WTC11 (cell line): ENCODE results near the gene IPO11. TPM values are rescaled to one million over a fixed set of nuclear protein-coding genes. Genes with fewer than 3 reads are reported as not detected.

Experiments
- ATAC-seq: fragments of 200-7000 bp; cut with Tn5 transposase; 2 replicates; pipeline ENCODE4 v1.10.0; 2021; ENCODE audit warnings: mild to moderate bottlenecking, moderate library complexity
- CTCF ChIA-PET: fragments of 300-600 bp; sonication (Branson Sonifier 250); formaldehyde crosslinking; loops from one replicate; lab custom pipeline; 2021; ENCODE audit warnings: antibody characterized with exemption; lab: Charles Lee
- POLR2A ChIA-PET: fragments of 350-600 bp; sonication (Branson Sonifier 250); formaldehyde crosslinking; loops from one replicate; lab custom pipeline; 2021; ENCODE audit warnings: antibody characterized with exemption; lab: Charles Lee
- DNase-seq: peaks from one replicate; pipeline ENCODE4 v3.0.0; 2021; ENCODE audit warnings: low spot score
- H3K27ac Mint-ChIP-seq: 2 replicates; pipeline ENCODE4 v1.8.0; 2021; ENCODE audit warnings: mixed read lengths
- H3K27me3 Mint-ChIP-seq: 2 replicates; pipeline ENCODE4 v1.8.0; 2021; ENCODE audit warnings: low read depth, mild to moderate bottlenecking, moderate library complexity, mixed read lengths
- H3K36me3 Mint-ChIP-seq: 2 replicates; pipeline ENCODE4 v1.8.0; 2021; ENCODE audit warnings: mixed read lengths
- H3K4me1 Mint-ChIP-seq: 2 replicates; pipeline ENCODE4 v1.8.0; 2022; ENCODE audit warnings: mixed read lengths
- H3K4me3 Mint-ChIP-seq: 2 replicates; pipeline ENCODE4 v1.8.0; 2021; ENCODE audit warnings: mild to moderate bottlenecking, moderate library complexity, mixed read lengths
- H3K9me3 Mint-ChIP-seq: 2 replicates; pipeline ENCODE4 v1.8.0; 2021; ENCODE audit warnings: mixed read lengths
- ATF1 ChIP-seq: sonication (generic); formaldehyde crosslinking; IDR thresholded peaks from 2 replicates; pipeline ENCODE4 v1.8.1; 2023; ENCODE audit warnings: mild to moderate bottlenecking, moderate library complexity, missing genetic modification reagents
- ELF4 ChIP-seq: sonication (generic); formaldehyde crosslinking; IDR thresholded peaks from 2 replicates; pipeline ENCODE4 v1.8.1; 2022; ENCODE audit warnings: low read depth, mild to moderate bottlenecking, moderate library complexity, missing genetic modification reagents
- ESRRA ChIP-seq: sonication (generic); formaldehyde crosslinking; IDR thresholded peaks from 2 replicates; pipeline ENCODE4 v1.8.1; 2022; ENCODE audit warnings: mild to moderate bottlenecking, missing genetic modification reagents, borderline replicate concordance
- GRHL2 ChIP-seq: fragments of 250-450 bp; sonication (Bioruptor Pico); IDR thresholded peaks from 2 replicates; pipeline ENCODE4 v1.8.0; 2022; ENCODE audit warnings: mild to moderate bottlenecking, moderate library complexity; ENCODE audit not compliant: insufficient replicate concordance, severe bottlenecking
- GTF2I ChIP-seq: fragments of 250-450 bp; sonication (Bioruptor Pico); conservative IDR thresholded peaks from 2 replicates; pipeline ENCODE4 v1.4.0; 2021; ENCODE audit warnings: mild to moderate bottlenecking
- MYBL2 ChIP-seq: sonication (generic); formaldehyde crosslinking; IDR thresholded peaks from 2 replicates; pipeline ENCODE4 v1.8.1; 2023; ENCODE audit warnings: mild to moderate bottlenecking, moderate library complexity, missing genetic modification reagents
- SMAD4 ChIP-seq: sonication (generic); formaldehyde crosslinking; IDR thresholded peaks from 2 replicates; pipeline ENCODE4 v1.8.0; 2022; ENCODE audit warnings: mild to moderate bottlenecking, missing genetic modification reagents
- TCF7 ChIP-seq: sonication (generic); formaldehyde crosslinking; IDR thresholded peaks from 2 replicates; pipeline ENCODE4 v1.8.0; 2022; ENCODE audit warnings: mild to moderate bottlenecking, low read depth, missing genetic modification reagents, moderate library complexity
- TEAD4 ChIP-seq: sonication (generic); formaldehyde crosslinking; IDR thresholded peaks from 2 replicates; pipeline ENCODE4 v1.8.0; 2022; ENCODE audit warnings: mild to moderate bottlenecking, missing genetic modification reagents
- ZNF219 ChIP-seq: sonication (generic); formaldehyde crosslinking; IDR thresholded peaks from 2 replicates; pipeline ENCODE4 v1.8.0; 2023; ENCODE audit warnings: missing genetic modification reagents, mild to moderate bottlenecking, borderline replicate concordance
- ZNF232 ChIP-seq: sonication (generic); formaldehyde crosslinking; IDR thresholded peaks from 2 replicates; pipeline ENCODE4 v1.8.0; 2022; ENCODE audit warnings: mild to moderate bottlenecking, missing genetic modification reagents
- total RNA-seq: library from RNA; stranded (reverse); gene quantifications from 3 replicates; pipeline ENCODE4 v1.2.3, GENCODE V29; 2021
- TF ChIP-seq, protein P1 (sequence below): sonication (generic); formaldehyde crosslinking; conservative IDR thresholded peaks from 2 replicates; pipeline ENCODE4 v1.8.1; 2022; ENCODE audit warnings: mild to moderate bottlenecking, missing genetic modification reagents
- TF ChIP-seq, protein P2 (sequence below): sonication (generic); formaldehyde crosslinking; conservative IDR thresholded peaks from 2 replicates; pipeline ENCODE4 v1.8.1; 2023; ENCODE audit warnings: mild to moderate bottlenecking, low read depth, missing genetic modification reagents, moderate library complexity
- TF ChIP-seq, protein P3 (sequence below): sonication (generic); formaldehyde crosslinking; IDR thresholded peaks from 2 replicates; pipeline ENCODE4 v1.8.0; 2023; ENCODE audit warnings: missing genetic modification reagents, mild to moderate bottlenecking, borderline replicate concordance

The IPO11 gene
- total RNA-seq, 1 experiment from 2014 or later: 61.9 TPM

DNA sequence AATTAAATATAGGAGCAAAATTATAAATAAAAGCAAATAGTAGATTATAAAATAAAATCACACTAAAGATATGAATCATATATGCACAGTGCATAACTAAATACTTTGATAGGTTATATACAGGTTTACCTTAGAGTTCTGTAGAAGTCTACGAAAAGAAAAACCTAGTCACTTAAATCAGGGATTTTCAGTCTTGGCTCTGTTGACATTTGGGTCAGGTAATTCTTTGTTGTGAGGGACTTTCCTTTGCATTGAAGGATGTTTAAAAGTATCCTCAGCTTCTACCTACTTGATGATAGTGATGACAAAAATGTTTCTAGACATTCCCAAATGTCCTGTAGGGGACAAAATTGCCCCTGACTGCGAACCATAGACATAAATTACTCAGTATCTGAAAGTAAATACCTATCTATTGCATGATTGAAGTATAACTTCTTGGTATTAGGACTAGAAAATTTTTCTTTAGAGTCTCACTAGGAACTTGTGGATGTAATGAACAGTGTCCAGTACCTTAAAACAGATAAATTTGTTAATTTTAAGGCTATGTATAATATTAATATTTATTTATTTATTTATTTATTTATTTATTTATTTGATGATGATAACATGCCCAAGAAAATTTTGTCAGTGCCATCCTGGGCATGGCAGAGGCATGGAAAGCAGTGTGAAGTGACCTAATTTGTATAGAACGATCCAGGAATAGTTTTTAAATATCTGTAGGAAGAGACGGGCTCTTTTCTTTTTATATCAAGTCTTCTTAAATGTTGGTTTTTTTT lies 122.1 kb downstream of the IPO11 start:
- TF ChIP-seq, protein P1, sequence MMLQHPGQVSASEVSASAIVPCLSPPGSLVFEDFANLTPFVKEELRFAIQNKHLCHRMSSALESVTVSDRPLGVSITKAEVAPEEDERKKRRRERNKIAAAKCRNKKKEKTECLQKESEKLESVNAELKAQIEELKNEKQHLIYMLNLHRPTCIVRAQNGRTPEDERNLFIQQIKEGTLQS (CRISPR knock-in tag): no peak
- TF ChIP-seq ATF1 (CRISPR knock-in tag): no peak
- no peak for TF ChIP-seq TCF7
- no peak for TF ChIP-seq ZNF232 (CRISPR knock-in tag)
- TF ChIP-seq, all 79 proteins: peak for 0
- Mint-ChIP-seq H3K4me3 (no peak overlapping the region), H3K27ac (no peak overlapping the region), H3K4me1 (peaks cover 2% of the 10 kb centered on the region; the same call in 1 of the 2 replicates), H3K9me3 (no peaks in the 10 kb centered on the region), H3K36me3 (peaks cover 15% of the 10 kb centered on the region), H3K27me3 (no peaks in the 10 kb centered on the region)
- ChIA-PET POLR2A (no interaction called here), CTCF (no interaction called here)
- no peak for ATAC-seq
- DNase-seq: no peak

DNA sequence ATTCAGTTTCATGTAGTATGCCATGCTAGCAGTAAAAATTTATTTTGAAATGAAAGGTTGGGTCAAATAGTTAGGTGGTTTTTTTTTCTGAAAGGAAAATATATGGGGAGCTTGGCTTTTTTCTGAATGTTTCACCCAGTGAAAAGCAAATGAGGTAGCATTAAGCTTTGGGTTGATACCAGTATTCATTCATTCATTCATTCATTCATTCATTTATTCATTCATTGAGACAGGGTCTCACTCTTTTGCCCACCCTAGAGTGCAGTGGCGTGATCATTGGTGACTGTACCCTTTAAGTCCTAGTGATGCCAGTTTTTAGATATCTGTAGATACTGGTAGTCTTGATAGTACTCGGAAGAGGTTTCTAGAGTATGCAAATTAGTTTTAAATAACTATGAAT lies 123.7 kb downstream of the IPO11 start:
- Mint-ChIP-seq H3K4me1 (peaks cover 2% of the 10 kb centered on the region; the same call in 1 of the 2 replicates), H3K27me3 (no peaks in the 10 kb centered on the region), H3K27ac (no peak overlapping the region), H3K9me3 (no peaks in the 10 kb centered on the region), H3K36me3 (peaks cover 12% of the 10 kb centered on the region), H3K4me3 (no peak overlapping the region)
- DNase-seq: no peak
- no peak for ATAC-seq
- ChIA-PET POLR2A (no interaction called here), CTCF (no interaction called here)
- TF ChIP-seq, protein P2, sequence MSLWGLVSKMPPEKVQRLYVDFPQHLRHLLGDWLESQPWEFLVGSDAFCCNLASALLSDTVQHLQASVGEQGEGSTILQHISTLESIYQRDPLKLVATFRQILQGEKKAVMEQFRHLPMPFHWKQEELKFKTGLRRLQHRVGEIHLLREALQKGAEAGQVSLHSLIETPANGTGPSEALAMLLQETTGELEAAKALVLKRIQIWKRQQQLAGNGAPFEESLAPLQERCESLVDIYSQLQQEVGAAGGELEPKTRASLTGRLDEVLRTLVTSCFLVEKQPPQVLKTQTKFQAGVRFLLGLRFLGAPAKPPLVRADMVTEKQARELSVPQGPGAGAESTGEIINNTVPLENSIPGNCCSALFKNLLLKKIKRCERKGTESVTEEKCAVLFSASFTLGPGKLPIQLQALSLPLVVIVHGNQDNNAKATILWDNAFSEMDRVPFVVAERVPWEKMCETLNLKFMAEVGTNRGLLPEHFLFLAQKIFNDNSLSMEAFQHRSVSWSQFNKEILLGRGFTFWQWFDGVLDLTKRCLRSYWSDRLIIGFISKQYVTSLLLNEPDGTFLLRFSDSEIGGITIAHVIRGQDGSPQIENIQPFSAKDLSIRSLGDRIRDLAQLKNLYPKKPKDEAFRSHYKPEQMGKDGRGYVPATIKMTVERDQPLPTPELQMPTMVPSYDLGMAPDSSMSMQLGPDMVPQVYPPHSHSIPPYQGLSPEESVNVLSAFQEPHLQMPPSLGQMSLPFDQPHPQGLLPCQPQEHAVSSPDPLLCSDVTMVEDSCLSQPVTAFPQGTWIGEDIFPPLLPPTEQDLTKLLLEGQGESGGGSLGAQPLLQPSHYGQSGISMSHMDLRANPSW (CRISPR knock-in tag): no peak
- TF ChIP-seq GRHL2 (CRISPR knock-in tag) (no peak), MYBL2 (no peak)

DNA sequence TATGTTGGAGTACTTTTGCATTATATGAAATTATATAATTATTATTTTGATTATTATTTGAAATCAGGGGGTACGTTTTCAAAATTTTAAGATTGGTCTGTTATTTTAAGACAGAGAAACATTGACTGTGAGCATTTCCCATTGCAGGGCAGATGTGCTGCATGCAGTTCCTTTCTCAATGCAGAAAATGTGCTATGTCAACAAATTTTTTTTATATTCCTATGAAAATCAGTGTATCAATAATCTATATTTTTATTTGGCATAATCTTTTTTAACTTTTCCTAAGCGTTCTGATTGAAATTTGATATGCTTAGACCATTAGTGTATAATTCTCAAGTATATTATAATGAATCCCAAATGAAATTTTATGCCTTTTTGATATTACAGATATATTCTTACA lies 124.2 kb downstream of the IPO11 start:
- Mint-ChIP-seq H3K9me3 (no peaks in the 10 kb centered on the region), H3K27ac (no peak overlapping the region), H3K4me3 (no peak overlapping the region), H3K4me1 (peaks cover 2% of the 10 kb centered on the region; the same call in 1 of the 2 replicates), H3K27me3 (no peaks in the 10 kb centered on the region), H3K36me3 (peaks cover 7% of the 10 kb centered on the region)
- TF ChIP-seq, protein P3, sequence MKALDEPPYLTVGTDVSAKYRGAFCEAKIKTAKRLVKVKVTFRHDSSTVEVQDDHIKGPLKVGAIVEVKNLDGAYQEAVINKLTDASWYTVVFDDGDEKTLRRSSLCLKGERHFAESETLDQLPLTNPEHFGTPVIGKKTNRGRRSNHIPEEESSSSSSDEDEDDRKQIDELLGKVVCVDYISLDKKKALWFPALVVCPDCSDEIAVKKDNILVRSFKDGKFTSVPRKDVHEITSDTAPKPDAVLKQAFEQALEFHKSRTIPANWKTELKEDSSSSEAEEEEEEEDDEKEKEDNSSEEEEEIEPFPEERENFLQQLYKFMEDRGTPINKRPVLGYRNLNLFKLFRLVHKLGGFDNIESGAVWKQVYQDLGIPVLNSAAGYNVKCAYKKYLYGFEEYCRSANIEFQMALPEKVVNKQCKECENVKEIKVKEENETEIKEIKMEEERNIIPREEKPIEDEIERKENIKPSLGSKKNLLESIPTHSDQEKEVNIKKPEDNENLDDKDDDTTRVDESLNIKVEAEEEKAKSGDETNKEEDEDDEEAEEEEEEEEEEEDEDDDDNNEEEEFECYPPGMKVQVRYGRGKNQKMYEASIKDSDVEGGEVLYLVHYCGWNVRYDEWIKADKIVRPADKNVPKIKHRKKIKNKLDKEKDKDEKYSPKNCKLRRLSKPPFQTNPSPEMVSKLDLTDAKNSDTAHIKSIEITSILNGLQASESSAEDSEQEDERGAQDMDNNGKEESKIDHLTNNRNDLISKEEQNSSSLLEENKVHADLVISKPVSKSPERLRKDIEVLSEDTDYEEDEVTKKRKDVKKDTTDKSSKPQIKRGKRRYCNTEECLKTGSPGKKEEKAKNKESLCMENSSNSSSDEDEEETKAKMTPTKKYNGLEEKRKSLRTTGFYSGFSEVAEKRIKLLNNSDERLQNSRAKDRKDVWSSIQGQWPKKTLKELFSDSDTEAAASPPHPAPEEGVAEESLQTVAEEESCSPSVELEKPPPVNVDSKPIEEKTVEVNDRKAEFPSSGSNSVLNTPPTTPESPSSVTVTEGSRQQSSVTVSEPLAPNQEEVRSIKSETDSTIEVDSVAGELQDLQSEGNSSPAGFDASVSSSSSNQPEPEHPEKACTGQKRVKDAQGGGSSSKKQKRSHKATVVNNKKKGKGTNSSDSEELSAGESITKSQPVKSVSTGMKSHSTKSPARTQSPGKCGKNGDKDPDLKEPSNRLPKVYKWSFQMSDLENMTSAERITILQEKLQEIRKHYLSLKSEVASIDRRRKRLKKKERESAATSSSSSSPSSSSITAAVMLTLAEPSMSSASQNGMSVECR (CRISPR knock-in tag): no peak
- TF ChIP-seq GTF2I (CRISPR knock-in tag) (no peak), TEAD4 (CRISPR knock-in tag) (no peak), SMAD4 (CRISPR knock-in tag) (no peak), TCF7 (no peak), ESRRA (CRISPR knock-in tag) (no peak), ZNF219 (CRISPR knock-in tag) (no peak), ELF4 (CRISPR knock-in tag) (no peak)
- POLR2A ChIA-PET: no interaction called here
- CTCF ChIA-PET: no interaction called here
- DNase-seq (no peak), ATAC-seq (no peak)
